CD4-positive, alpha-beta T cell treated with Interleukin-15 for 4 hours (primary cell): ENCODE data around the gene NRF1.

Experiments
- DNase-seq: peaks from one replicate; pipeline ENCODE4 v3.0.0-alpha.2; 2020; ENCODE audit warnings: low spot score

NRF1 gene

DNA sequence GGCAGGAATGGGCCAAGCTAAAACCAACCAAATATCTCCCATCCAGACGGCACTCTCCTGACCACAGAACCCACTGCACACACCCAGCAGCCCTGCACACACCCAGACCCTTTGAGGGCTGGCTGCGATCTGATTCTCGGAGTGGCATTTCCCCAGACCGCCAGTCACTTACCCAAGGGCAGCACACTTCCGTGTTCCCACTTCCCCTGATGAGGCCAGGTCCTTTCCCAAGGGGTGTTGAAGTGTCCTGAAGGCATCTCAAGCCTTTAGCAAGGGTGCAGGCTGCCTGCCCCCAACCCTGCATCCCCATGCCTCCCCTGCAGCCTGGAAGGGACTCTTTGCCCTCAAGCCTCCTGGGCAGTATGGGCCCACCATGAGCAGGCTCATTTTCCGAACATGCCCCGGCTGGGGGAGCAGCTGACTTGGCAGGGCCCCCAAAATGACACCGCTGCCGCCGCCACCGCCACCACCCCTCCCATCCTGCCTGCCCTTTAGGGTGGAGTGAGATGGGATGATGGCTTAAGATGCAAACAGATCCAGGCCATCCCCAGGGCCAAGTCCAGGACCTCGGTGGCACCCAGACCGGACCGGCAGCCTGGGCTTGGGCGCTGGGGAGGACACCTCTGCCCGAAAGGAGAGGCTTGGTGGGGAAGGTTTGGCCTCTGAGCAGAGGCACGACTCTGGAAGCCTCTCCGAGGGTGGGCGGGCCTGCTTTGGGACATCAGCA lies 159.8 kb downstream of the NRF1 start:
- DNase-seq: no peak

DNA sequence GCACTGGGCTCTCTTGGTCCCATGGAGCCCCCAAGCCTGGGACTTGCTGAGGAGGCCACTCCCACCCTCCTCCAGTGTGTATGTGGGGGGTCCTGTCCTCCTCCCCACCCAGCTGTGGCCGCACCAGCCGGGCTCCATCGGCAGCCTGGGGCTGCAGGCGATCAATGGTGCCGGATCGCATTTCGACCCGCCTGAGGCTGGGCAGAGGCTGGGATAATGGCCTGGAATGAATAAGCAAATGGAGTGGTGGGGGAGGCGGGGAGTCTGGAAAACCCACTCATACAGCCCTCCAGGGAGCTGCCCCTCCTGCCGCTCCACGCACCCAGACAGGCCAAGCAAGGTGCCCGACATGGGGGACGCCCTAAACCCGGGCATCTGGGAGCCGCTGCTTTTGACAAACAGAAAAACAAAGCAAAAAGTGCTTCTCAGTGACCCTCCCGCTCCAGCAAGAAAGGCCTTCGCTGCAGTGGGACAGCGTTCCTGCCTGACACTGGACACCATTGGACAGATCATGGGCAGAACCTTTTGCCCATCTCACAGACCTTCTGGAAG lies 160.5 kb downstream of the NRF1 start:
- DNase-seq: no peak

DNA sequence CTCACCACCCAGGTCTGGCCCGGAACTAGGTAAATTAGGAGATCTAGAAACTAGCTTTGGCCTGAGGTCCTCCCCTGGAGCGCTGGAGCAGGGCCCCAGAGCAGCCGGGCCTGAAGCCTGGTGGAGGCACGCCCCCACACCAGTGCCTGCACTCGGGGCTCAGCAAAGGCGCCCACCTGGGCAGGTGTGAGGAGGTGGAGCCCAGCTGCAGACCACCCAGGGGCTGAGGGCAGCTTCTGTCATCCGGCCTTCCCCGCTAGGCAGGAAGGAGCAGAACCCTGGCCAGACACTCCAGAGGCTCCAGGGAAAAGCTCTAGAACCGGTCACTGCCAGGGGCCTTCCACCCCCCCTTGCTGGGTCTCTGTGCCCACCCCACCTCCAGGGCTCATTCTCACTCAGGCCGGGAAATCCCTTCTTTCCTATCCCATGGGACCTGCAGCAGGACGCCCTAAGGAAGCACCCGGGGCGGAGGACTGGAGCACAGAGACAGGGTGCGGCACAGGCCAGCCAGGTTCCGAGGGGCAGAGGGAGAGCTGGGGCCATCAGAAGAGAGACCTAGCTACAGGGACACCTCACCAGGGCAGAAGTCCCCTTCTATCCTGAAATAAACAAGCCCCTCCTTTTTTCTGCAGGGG lies 161.2 kb downstream of the NRF1 start:
- DNase-seq: no peak

DNA sequence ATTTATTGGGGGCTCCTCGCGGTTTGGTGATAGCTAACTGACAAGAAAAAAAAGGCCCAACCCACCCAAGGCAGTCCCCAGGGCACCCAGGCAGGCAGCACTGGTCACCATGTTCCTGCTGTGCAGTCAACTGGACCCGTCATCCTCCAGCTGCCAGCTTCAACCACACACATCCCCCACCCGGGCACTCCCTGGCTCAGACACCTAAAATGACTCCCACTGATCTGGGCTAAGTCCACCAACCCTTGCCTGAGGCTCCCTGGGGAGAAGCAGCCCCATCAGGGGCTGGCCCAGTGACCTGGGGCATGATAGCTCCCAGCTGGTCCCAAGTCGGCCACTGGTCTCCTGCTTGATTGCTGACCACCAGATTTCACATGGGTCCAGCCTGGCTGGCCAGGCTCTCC lies 161.8 kb downstream of the NRF1 start:
- no peak for DNase-seq

DNA sequence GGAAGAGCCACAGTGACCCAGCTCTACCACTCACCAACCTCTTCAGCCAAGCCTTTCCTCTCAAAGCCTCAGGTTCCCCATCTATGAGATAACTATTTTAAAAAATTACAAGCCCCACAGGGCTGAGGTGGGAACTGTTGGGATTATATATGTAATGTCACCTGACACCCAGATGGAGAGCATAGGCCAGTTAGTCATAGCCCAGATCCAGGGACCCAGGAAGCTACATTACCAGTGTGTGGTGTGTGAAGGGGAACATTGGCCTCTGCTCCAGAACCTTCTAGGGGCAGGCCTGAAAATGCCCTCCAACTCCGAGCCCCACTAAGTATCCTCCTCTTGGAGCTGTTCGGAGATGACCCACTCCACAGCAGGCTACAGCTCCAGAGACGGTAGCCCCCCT lies 162.4 kb downstream of the NRF1 start:
- no peak for DNase-seq

DNA sequence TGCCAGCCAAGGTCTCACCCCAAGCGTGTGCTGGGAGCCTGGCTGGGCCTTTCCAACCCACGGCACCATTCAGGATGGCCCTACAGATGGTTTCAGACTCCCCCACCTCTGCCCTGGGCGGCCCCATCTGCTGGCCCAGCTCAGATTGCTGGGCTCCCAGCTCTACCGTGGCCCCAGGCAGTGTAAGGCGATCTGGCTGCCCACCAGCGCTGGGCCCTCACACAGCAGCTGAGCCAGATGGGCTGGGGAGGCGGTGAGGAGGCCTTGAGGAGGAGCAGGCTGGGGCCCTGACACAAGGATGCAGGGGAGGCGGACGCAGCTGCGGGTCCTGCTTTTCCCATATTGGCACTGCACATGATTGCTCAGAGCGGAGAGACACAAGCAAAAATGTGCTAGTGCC lies 162.8 kb downstream of the NRF1 start:
- DNase-seq: no peak

DNA sequence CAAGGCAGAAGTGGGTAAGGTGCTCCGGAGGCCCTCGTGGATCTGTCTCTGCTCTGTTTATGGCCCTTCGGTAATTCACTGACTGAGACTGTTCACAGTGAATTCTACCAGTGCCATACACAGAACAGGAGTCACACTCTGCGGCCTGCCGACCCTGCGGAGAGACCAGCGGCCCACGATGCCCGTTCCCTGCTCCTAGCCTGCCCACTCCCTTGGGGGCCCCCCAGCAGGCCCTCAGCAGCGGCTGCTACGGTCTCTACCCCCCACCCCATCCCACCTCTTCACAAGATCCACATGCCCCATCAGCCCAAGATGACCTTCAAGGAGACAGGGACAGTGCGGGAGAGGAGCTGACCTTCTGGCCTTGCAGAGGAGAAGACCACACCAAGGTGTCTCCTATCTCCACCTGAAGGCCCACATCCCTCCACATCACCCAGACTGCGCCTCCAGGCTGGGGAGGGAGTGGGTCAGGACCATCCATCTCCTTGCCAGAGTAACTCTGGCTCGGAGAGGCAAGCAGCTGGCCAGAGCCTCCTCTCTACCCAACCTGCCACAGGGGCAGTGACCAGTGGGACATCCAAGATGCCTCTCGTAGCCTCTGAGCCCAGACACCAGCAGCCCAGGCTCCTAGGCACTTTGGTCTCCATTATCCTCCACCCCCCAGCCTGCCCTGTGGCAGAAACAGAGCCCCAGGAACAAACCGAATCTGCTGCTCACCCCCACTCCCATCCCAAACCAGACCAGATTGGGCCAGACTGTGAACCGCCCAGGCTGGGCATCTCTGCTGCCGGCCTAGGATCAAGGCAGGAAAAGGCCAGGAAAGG lies 163.6 kb downstream of the NRF1 start:
- no peak for DNase-seq

DNA sequence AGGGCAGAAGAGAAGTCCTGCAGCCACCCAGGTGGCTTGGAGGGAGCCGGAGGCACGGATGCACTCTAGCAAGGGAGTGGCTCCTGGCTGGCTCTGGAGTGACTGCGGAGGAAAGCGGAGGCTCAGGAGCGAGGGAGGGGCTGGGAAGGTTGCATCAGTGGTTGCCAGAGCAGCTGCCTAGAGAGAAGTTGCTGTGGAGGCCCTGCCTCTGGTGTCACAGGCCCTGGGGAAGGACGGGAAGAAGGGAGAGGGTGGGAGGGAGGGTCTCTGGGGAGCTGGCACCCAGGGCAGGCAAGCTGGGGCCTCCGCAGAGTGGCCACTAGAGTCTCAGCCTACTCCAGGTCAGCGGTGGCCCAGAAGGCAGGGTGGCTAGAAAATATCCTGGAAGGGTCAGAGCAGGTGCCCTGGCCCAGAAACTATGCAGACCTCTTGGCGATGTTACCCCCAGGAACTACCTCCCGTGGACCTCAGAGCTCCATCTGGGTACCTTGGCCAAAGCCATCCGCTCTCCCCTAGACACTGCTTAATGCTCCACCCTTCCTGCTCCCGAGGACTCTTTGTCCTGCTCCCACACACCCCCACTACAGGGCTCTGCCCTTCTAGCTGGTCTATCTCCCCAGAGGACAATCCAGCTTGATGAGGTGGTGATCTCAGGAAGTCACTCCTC lies 164.3 kb downstream of the NRF1 start:
- no peak for DNase-seq

DNA sequence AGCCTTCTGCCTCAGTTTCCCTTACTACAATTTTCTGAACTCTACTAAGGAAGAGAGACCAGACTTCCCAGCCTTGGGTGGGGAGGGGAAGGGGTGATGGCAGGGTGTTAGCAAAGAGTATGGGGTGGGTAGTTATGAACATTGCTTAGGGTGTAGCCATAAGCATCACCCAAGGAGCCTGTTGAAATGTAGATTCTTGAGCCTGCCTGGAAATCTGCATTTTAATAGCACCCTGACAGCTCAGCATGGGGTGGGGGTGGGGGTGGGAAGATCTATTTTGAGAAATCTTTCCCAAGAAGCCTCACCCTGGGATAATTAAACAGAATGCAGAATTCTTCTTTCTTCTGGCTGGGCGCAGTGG lies 164.8 kb downstream of the NRF1 start:
- no peak for DNase-seq

DNA sequence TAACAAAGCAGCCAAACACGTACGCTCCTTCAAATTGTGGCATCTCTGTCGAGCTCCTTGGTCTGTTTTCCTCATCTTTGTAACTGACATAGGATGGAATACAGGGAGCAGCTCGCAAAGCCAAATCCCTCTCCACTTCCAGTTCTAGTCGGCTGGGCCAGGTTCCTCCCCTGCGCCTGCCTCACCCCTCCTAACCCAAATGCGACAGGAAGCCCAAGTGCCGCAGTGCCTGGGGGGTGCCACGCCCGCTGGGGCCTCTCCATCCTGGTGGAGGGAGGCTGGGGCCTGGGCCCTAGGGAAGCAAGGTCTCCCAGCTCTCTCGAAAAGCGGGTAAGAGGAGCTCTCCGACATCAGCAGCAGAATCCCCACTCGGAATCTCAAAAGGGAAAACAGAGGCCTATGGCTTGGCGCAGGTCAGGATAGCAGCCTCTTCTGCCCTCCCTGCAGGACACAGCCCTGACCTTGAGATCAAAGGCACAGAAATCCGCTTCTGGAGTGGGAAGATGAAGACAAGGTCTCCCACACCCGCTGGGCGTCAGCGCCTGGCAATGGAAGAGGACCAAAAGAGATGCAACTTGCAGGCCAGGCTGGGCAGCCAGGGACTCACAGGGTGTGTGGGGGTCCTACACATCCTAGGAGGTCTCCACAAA lies 165.8 kb downstream of the NRF1 start:
- no peak for DNase-seq

DNA sequence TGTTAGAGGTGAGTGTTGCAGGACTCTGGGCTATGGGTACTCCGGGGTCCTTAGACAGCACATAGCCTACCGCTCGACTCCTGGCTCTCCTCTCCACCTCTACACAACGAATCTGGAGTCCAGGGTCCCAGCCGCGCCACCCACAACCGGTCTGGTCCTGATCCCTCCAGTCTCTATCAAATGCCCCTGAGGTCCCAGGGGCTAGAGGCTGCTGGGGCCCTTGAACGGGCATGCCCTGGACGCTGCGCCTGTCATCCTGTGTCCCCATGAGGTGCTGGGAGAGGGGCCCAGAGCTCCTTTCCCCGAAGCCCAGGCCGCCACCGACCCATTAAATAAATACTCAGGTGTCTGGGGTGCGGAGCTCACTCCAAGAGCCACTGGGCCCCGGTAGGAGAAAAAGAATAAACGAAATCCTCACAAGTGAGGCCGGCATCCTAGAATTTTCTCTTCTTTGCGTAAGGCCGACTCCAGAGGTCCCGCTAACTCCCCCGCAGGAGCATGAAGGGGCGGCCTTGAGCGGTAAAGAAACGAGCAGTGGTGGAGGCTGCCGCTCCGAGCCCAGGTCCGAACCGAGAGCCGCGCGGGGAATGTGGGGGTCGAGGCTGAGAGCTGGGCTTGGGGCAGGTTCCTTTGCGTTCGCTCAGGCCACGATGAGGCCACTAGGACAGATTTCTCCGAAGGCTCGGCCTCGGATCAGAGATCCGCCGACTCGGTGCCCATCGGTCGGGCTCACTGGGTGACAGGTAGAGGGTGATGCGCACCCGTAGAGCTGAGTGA lies 166.7 kb downstream of the NRF1 start:
- DNase-seq: no peak

DNA sequence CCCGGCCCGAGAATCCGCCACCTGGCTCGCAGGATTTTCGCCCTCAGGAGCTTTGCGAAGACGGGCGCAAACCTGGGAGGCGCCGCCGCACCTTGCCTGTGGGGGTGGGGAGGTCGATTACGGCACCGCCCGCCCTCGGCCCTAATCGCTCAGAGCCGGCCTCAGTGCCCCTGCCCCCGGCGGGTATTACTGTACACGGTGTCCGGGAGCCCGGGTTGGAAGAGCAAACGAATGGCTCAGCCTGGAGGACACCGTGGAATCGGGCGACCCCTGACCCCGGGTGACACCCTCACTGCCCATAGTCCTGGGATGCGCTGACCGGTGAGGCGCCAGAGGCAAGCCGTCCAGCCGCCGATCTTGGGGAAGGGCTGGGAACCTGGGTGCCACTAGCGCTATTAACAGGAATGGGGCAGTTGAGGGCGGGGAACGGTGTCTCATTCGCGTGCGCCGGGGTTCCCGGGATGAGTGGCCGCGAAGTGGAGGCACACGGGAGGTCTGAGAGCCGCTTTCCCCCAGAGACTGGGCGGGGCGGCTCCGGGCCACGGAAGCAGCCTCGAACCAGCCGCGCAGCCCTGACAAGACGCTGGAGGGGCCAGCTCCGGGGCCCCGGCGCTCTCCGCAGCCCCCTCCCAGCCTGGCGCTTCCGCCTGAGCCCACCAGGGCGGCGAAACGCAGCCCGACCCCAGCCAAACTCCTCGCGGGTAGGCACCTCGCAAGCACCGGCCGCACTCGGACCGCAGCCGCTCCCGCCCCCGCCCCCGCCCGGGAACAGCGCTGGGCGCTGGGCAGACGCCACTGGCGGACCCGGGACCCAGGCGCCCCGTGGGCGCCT lies 167.5 kb downstream of the NRF1 start:
- DNase-seq: no peak

DNA sequence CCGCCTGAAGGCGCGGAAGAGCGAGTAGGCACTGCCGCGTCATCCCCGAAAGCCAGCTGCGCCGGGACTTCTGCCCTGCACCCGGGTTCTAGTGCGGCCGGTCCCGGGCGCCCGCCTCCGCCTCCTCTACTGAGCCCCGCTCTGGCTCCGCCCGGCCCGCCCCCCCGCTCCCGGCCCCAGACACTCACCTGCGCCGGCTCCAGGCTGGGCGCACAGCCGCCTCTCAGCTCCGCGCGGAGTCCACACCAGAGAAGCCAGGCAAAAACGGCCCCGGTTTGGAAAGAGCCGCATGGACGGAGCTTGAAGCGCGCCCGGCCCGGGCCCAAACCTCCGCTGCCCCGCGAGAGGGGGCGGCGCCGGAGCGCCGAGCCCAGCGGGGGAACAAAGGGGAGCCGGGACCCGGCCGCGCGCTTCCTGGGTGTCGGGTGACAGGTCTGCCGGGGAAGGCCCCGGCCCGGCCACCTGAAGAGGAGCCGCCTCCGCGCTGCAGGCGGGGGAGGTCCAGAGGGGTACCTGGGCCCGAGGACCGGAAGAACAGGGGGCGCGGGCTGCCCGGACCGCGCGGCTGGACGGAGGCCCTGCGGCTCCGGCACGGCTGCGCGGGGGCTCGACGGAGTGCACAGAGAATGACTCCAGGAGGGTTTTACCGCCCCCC lies 168.2 kb downstream of the NRF1 start:
- DNase-seq: no peak

DNA sequence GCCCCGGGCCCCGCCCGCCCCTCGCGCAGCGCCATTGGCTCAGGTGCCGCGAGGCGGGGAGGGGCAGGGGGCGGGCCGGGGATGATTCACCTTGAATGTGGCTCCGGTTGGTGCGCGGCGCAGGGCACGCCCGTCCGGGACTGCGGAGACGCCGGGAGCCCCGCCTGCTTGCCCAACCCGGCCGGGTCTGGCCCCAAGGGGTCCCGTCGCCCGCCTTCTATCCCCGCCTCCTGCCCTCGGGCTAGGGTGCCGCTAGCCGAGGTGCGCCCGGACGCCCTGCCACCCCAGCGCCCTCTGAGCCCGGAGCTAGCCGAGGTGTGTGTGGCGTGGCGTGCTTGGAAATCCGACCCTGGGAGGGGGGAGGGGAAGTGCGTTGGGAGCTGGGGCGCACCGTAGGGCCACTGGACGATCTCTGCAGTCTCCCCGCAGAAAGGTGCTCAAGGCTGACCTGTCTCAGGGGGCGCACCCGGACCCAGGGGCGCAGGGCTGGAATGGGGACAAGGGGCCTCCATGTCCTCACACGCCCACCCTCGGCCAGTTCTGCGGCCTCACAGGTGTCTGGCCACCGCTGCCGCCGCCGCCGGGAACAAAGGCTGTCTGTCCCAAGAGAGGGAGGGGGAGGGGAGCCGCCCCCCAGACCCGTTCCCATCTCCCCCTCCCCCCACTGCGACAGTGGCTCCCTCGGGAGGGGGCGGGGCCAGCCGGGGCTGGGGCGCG lies 168.9 kb downstream of the NRF1 start:
- peak; percentile 71 for DNase-seq

DNA sequence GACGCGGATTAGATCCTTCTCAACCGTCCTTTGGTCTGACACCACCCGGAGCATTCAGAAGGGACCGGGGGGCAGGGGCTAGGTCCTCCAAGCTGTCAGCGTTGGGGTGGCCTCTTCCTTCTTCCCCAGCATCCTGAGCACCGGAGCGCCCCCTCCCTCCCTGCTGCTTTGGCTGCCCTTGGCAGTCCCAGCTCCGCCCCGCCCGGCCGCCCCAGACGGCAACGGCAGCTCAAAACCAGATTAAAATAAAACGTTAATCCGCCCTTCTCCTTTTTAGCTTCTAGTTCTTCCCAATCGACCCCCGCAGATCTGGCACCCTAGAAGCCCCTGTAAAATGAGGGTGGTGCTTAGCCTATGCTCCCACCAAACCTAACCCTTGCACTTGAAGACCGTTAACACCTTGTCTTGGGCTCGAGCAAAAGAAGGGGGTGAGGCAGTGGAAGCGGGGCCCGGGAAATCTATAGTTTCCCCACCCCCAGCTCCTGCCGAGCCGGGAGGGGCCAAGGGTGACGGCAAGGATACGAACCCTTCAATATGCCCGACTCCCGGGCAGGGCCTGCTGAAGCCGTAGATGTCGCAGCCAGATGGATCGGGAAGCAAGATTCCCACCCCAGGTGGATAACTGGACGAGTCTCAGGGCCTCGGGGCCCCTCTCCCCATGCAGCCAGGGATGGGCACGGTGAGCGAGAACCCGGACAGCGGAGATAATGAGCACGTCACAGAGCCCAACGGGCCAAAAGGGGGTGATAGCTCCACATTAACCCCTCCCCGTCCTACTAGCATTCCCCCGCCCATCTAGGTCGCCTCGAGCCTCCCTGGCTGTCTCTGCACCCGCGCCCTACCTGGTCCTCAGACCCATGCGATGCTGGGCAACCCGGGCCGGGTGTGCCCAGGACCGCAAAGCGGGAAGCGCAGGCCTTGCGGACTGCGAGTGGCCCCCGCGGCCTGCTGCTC lies 169.7 kb downstream of the NRF1 start:
- no peak for DNase-seq

DNA sequence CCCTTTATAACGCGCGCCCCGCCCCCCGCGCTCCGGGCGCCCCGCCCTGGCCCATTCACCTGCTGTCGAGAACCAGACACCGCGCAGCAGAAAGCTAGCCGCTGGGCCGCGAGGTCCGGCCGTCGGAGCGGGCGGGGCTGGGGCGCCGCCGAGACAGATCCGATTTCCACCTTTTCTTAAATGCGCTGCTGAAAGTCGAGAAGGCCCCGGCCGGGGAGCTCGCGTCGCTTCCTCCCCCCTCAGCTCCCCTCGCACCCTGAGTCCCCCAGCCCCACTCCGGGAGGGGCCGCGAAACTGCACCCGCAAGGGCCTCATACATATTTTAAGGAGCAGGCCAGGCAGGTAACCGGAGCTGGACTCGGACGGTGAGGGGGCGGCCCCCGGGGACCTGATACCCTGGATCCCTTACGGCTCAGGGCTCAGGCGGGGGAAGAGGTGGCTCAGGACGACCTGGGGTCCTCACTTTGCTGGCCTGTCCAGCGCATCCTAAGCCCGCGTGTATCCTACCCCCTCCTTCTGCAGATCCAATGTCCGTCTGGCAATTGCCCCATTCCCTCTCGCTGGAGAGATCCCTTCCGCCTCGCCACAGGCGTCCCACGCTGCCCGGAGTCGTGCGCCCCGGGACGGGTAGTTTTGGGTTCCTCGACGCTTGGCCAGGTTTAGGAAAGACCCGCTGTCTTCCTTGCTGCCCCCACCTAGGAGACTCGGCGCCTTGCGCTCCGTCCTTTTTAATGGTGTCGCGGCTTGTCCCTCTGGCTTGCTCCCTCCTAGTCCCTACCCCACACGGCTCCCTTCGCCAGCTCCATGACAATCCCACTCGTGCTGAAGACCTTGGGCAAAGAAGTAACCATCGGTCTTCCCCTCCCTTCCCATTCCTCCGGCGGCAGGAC lies 170.7 kb downstream of the NRF1 start:
- DNase-seq: no peak
